Osteocyte (in vitro differentiated cells): ENCODE results near the gene LRRC74B. TPM values are rescaled to one million over a fixed set of nuclear protein-coding genes. Genes with fewer than 3 reads are reported as not detected.

Experiments used
- DNase-seq: peaks from one replicate; pipeline ENCODE4 v3.0.0; 2021; ENCODE audit warnings: mixed read lengths; ENCODE audit not compliant: unreplicated experiment; ENCODE audit errors: extremely low spot score
- H3K27ac Mint-ChIP-seq: one replicate; pipeline ENCODE4 v1.8.0; 2021; ENCODE audit warnings: mild to moderate bottlenecking, mixed read lengths; ENCODE audit not compliant: unreplicated experiment
- H3K27me3 Mint-ChIP-seq: one replicate; pipeline ENCODE4 v1.8.0; 2021; ENCODE audit warnings: mixed read lengths; ENCODE audit not compliant: unreplicated experiment
- H3K36me3 Mint-ChIP-seq: one replicate; pipeline ENCODE4 v1.8.0; 2021; ENCODE audit warnings: mixed read lengths; ENCODE audit not compliant: unreplicated experiment
- H3K4me1 Mint-ChIP-seq: one replicate; pipeline ENCODE4 v1.8.0; 2021; ENCODE audit warnings: mixed read lengths; ENCODE audit not compliant: unreplicated experiment
- H3K4me3 Mint-ChIP-seq: one replicate; pipeline ENCODE4 v1.8.0; 2021; ENCODE audit warnings: mild to moderate bottlenecking, moderate library complexity, mixed read lengths; ENCODE audit not compliant: unreplicated experiment
- H3K9me3 Mint-ChIP-seq: one replicate; pipeline ENCODE4 v1.8.0; 2021; ENCODE audit warnings: mixed read lengths; ENCODE audit not compliant: unreplicated experiment
- CTCF ChIP-seq: fragments of 200-600 bp; sonication (generic); IDR thresholded peaks from 2 replicates; pipeline ENCODE4 v1.5.0; 2021; ENCODE audit warnings: antibody characterized with exemption, mild to moderate bottlenecking, moderate library complexity
- total RNA-seq: library from RNA; stranded (reverse); gene quantifications from 2 replicates; pipeline ENCODE4 v1.2.1, GENCODE V29; 2021

Gene LRRC74B
- total RNA-seq, 1 donor from 2014 or later = not detected

GRCh38 chr22:21028277-21029251 is 17.2 kb upstream of the LRRC74B start:
- H3K9me3 Mint-ChIP-seq = no peaks in the 10 kb centered on the region
- H3K27ac Mint-ChIP-seq = no peak overlapping the region
- no peaks in the 10 kb centered on the region for H3K27me3 Mint-ChIP-seq
- no peak for DNase-seq
- peaks cover 17% of the 10 kb centered on the region for H3K4me1 Mint-ChIP-seq
- no peak for TF ChIP-seq CTCF
- no peaks in the 10 kb centered on the region for H3K36me3 Mint-ChIP-seq
- H3K4me3 Mint-ChIP-seq = no peak overlapping the region

- Mint-ChIP-seq H3K9me3 (no peaks in the 10 kb centered on the region), H3K4me3 (no peak overlapping the region), H3K4me1 (peaks cover 17% of the 10 kb centered on the region), H3K27ac (no peak overlapping the region), H3K27me3 (no peaks in the 10 kb centered on the region), H3K36me3 (no peaks in the 10 kb centered on the region)
- no peak for TF ChIP-seq CTCF
- no peak for DNase-seq
Observed at GRCh38 chr22:21029486-21030025, 16.2 kb upstream of the LRRC74B start.

GRCh38 chr22:21030032-21030431 is 15.7 kb upstream of the LRRC74B start:
- no peak overlapping the region for H3K4me3 Mint-ChIP-seq
- H3K9me3 Mint-ChIP-seq = no peaks in the 10 kb centered on the region
- no peaks in the 10 kb centered on the region for H3K36me3 Mint-ChIP-seq
- H3K27ac Mint-ChIP-seq = no peak overlapping the region
- no peaks in the 10 kb centered on the region for H3K27me3 Mint-ChIP-seq
- H3K4me1 Mint-ChIP-seq = peaks cover 17% of the 10 kb centered on the region
- TF ChIP-seq CTCF = no peak
- DNase-seq = no peak

GRCh38 chr22:21030621-21031544 is 14.9 kb upstream of the LRRC74B start:
- Mint-ChIP-seq H3K27ac (no peak overlapping the region), H3K27me3 (no peaks in the 10 kb centered on the region), H3K4me3 (no peak overlapping the region), H3K9me3 (no peaks in the 10 kb centered on the region), H3K4me1 (peaks cover 17% of the 10 kb centered on the region), H3K36me3 (no peaks in the 10 kb centered on the region)
- no peak for TF ChIP-seq CTCF
- DNase-seq = no peak
